GM12873 (cell line): ENCODE data around the gene PEX14.

Source experiments
- TF ChIP-seq, protein P1 (sequence below): IDR thresholded peaks from 2 replicates; pipeline ENCODE4 v1.5.1; 2012; ENCODE audit warnings: low read depth, mild to moderate bottlenecking, moderate library complexity, low read length, control low read depth; ENCODE audit not compliant: insufficient read depth; ENCODE audit errors: missing control alignments

Gene PEX14

DNA sequence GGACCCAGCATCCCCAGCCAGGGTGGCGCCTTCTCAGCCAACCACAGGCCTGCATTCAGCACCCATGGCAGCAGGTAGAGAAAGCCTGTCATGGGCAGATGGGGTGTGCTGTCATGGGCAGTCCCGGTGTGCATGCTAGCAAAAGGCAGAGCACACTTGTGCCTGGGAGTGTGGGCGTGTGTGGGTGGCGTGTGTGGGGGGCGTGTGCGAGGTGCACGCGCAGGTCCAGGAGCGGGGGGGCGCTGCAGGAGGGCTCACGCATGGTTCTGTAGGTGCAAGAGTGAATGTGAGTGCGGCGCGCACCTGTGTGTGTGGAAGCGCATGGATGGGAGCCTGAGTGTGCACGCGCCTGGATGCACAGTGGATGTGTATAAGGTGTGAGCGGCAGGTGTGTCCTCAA is 184.5 kb downstream of the PEX14 start:
- TF ChIP-seq, protein P1, sequence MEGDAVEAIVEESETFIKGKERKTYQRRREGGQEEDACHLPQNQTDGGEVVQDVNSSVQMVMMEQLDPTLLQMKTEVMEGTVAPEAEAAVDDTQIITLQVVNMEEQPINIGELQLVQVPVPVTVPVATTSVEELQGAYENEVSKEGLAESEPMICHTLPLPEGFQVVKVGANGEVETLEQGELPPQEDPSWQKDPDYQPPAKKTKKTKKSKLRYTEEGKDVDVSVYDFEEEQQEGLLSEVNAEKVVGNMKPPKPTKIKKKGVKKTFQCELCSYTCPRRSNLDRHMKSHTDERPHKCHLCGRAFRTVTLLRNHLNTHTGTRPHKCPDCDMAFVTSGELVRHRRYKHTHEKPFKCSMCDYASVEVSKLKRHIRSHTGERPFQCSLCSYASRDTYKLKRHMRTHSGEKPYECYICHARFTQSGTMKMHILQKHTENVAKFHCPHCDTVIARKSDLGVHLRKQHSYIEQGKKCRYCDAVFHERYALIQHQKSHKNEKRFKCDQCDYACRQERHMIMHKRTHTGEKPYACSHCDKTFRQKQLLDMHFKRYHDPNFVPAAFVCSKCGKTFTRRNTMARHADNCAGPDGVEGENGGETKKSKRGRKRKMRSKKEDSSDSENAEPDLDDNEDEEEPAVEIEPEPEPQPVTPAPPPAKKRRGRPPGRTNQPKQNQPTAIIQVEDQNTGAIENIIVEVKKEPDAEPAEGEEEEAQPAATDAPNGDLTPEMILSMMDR = no peak

DNA sequence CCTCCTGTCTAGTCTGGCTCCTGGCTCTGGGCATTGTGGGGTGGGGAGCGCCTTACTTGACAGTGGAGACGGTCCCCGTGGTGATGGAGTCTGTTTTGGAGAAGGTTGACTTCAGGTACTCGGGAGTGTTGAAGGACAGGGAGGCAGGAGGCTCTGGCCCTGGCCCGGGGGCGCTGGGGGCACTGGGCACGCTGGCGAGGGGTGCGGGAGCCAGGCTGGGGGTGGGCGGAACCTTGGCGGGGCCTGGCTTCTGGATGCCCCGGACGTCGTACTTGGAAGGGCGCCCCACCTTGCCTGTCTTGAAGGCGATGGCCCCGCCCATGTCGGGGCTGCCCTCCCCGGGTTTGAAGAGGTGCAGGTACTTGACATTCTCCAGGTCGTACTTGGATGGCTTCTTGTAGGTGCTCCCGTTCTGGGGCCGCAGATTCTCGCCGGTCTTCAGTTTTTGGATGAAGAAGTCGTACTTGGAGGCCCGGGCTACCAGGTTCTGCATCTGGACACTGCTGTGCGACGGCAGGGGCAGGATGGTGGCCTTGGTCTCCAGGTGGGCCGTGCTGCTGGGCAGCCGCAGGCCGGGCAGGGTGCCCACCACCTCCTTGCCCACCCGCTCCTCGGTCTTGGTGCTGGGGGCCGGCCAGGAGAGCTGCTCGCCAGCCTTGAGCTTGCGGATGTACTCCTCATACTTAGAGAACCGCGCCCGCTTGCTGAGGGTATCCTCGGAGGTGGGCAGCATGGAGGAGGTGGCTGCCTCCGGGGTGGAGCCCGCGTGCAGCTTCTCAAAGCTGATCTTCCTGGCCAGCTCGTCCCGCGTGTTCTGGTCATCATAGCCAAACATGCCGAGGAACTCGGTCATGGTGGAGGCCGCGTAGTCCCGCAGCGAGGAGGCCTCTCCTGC is 185.1 kb downstream of the PEX14 start:
- TF ChIP-seq, protein P1 = no peak

DNA sequence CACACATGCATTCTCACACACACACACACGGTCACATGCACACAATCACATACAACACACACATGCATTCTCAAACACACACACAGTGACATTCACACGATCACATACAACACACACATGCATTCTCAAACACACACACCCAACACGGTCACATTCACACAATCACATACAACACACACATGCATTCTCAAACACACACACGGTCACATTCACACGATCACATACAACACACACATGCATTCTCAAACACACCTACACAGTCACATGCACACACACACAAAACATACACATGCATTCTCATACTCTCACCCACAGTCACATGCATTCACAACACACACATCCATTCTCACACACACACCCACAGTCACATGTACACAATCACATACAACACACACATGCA is 186.7 kb downstream of the PEX14 start:
- TF ChIP-seq, protein P1 = no peak

DNA sequence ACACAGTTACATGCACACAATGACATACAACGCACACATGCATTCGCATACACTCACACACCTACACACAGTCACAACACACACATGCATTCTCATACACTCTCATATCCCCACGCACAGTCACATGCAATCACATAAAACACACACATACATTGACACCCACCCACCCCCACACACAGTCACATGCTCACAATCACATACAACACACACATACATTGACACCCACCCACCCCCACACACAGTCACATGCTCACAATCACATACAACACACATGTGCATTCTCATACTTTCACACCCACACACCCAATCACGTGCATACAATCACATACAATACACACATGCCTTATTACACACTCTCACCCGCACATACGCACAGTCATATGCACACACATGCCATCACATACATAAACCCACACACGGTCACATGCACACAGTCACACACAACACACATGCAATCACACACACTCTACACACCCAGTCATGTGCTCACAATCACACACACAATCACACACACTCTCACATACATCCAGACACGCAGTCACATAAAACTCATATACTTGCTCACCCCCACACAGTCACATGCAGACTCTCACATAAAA is 187.4 kb downstream of the PEX14 start:
- TF ChIP-seq, protein P1 = no peak

DNA sequence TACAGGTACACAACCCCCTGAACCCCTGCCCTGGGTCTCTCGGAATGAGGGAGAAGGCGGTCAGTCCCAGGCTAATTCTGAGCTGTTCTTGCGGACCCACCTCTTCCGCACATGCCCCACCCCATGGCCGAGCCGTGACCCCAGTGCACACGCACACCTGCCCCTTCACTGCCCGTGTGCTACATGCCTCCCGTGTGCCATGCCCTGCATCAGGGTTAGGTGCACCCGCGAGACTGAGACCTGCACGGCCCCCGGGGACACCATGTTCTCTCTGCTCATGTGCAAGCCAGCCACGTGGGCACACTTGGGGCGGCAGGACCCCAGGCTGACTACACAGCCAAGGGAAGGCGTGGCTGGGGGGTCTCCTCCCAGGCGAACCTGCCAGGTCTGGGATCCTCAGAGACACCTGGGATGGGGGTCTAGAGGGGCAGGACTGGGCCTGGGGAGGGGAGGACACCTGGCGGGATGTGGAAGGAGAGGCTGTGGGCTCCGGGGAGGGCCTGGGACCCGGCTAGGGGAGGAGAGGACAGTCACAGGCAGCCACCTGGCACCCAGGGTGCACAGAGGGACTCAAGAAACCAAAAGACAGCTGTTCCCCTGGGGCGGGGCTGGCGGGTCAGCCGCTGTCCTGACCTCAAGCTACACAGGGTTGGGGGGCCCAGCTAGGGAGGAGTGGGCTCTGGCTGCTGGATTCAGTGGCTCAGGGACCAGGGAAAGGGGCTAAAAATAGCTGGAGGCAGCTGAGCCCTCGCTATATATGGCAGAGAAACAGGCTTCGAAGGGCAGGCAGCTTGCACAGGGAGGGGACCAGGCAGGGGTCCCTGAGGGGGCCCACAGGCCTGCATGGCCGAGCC is 188.3 kb downstream of the PEX14 start:
- TF ChIP-seq, protein P1 = no peak

DNA sequence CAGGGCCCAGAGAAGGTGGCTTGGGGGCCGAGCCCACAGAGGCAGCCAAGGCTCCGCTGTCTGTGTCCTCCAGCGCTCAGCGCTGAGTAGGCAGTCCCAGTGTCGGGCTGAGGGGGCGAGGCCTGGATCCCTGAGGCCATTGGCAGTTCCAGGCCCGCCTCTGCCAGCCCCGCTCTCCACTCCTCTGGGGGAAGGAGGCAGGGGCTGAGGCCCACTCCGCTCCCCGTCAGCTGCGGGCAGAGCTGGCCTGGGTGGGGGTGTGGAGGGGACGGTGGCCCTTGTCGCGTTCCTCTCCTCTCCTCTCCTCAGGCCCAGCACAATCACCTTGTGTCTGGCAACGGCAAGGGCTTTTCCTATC is 188.9 kb downstream of the PEX14 start:
- TF ChIP-seq, protein P1 = no peak

DNA sequence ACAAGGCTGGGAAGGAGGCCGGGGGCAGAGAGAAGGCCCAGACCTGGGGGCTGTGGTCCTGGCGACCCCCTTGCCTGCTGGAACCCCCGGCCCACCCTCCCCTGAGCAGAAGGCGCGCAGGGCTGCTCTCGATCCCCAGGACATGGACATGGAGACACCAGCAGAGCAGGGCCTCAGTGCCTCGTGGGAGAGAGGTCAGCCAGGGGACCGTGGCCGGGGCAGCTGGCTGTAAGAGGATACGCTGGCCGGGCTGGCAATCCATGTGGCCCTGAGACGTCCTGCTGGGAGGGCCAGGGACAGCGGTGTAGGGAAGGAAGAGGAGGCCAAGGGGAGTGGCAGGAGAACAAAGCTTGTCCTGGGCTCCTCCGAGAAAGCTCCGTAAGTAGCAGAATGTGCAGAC is 189.5 kb downstream of the PEX14 start:
- TF ChIP-seq, protein P1 = no peak
